ENCODE results near the gene NOL8. TPM values are rescaled to one million over a fixed set of nuclear protein-coding genes. Genes with fewer than 3 reads are reported as not detected.
A peak's percentile ranks its signal among the peaks of the same experiment; 100 is the strongest.

The NOL8 gene
- total RNA-seq, 1 donor from 2014 or later, result 12.7 TPM

DNA sequence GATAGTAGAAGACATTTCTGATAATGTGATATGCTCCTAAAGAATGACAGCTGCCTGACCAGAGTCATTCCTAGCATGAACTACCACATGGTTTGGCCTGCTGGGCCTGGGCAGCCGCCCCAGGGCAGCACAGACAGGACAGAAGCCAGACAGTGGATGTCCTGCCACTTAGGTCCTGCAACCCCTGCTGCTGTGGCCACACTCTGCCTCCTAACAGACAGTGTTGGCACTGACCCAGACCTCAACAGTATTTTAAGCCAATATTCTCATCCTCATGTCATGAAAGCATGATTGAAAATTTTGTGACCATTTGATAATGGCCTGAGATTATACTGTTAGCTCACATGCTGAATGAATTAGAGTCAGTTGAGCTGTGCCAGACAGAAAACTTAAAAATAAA is 16.4 kb upstream of the NOL8 start:
- Histone ChIP-seq H3K27ac (replicated peaks) (no peak overlapping the region), H3K36me3 (peaks cover 24% of the 10 kb centered on the region), H3K4me1 (no peaks in the 10 kb centered on the region), H3K9me3 (replicated peaks) (no peaks in the 10 kb centered on the region), H3K27me3 (ENCODE audit: low read depth) (no peaks in the 10 kb centered on the region), H3K4me3 (no peak overlapping the region)
- no peak for DNase-seq
- intact Hi-C loops (cut with micrococcal nuclease), result no loop called here
- TF ChIP-seq, protein P1, sequence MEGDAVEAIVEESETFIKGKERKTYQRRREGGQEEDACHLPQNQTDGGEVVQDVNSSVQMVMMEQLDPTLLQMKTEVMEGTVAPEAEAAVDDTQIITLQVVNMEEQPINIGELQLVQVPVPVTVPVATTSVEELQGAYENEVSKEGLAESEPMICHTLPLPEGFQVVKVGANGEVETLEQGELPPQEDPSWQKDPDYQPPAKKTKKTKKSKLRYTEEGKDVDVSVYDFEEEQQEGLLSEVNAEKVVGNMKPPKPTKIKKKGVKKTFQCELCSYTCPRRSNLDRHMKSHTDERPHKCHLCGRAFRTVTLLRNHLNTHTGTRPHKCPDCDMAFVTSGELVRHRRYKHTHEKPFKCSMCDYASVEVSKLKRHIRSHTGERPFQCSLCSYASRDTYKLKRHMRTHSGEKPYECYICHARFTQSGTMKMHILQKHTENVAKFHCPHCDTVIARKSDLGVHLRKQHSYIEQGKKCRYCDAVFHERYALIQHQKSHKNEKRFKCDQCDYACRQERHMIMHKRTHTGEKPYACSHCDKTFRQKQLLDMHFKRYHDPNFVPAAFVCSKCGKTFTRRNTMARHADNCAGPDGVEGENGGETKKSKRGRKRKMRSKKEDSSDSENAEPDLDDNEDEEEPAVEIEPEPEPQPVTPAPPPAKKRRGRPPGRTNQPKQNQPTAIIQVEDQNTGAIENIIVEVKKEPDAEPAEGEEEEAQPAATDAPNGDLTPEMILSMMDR (IDR thresholded peaks at IDR 0.05; ENCODE audit: borderline replicate concordance), result no peak

- DNase-seq, result no peak
- TF ChIP-seq, protein P1 (IDR thresholded peaks at IDR 0.05; ENCODE audit: borderline replicate concordance), result no peak
- peak overlapping the region; percentile 76 for H3K27ac ChIP-seq (replicated peaks)
- H3K4me1 ChIP-seq, result peaks cover 9% of the 10 kb centered on the region
- no peaks in the 10 kb centered on the region for H3K27me3 ChIP-seq (ENCODE audit: low read depth)
- H3K36me3 ChIP-seq, result peaks cover 9% of the 10 kb centered on the region
- no peak overlapping the region for H3K4me3 ChIP-seq
- intact Hi-C loops (cut with micrococcal nuclease), result no loop called here
- H3K9me3 ChIP-seq (replicated peaks), result no peaks in the 10 kb centered on the region
Measured at GRCh38 chr9:92333282-92333634, 8.1 kb upstream of the NOL8 start.

GRCh38 chr9:92332577-92333281 is 7.6 kb upstream of the NOL8 start:
- TF ChIP-seq, protein P1 (IDR thresholded peaks at IDR 0.05; ENCODE audit: borderline replicate concordance), result no peak
- Histone ChIP-seq H3K27me3 (ENCODE audit: low read depth) (no peaks in the 10 kb centered on the region), H3K36me3 (peaks cover 3% of the 10 kb centered on the region), H3K4me3 (no peak overlapping the region), H3K9me3 (replicated peaks) (no peaks in the 10 kb centered on the region), H3K4me1 (peaks cover 13% of the 10 kb centered on the region), H3K27ac (replicated peaks) (peak overlapping the region; percentile 76)
- DNase-seq, result peak; percentile 42
- intact Hi-C loops (cut with micrococcal nuclease), result no loop called here

DNA sequence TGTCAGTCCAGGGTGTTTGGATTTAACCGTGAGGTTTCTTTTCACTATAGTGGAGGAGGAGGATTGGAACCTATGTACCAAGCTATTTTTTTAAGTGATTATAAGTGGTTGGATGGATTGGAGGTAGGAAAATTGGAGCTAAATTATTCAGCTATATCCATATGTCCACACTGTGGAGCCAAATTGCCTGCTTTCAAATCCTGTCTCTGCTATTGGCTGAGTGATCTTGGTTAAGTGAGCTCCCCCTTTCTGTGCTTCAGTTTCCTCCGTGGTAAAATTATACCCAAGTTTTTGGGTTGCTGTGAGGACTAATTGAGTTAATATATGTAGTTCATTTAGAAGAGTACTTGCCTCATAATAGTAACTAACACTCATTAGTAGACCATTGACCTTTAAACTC is 3.1 kb upstream of the NOL8 start:
- peaks cover 40% of the 10 kb centered on the region for H3K4me1 ChIP-seq
- H3K36me3 ChIP-seq, result peaks cover 2% of the 10 kb centered on the region
- intact Hi-C loops (cut with micrococcal nuclease), result loop anchor here (10.0 kb wide), 1 partner anchor 307 kb away; no protein-coding TSS in a partner anchor
- TF ChIP-seq, protein P1 (IDR thresholded peaks at IDR 0.05; ENCODE audit: borderline replicate concordance), result no peak
- no peak for DNase-seq
- H3K27me3 ChIP-seq (ENCODE audit: low read depth), result no peaks in the 10 kb centered on the region
- H3K9me3 ChIP-seq (replicated peaks), result no peaks in the 10 kb centered on the region
- no peak overlapping the region for H3K4me3 ChIP-seq
- H3K27ac ChIP-seq (replicated peaks), result no peak overlapping the region

GRCh38 chr9:92327283-92327850 is 2.2 kb upstream of the NOL8 start:
- intact Hi-C loops (cut with micrococcal nuclease), result loop anchor here (10.0 kb wide), 1 partner anchor 307 kb away; no protein-coding TSS in a partner anchor
- H3K4me1 ChIP-seq, result peaks cover 40% of the 10 kb centered on the region
- no peak overlapping the region for H3K4me3 ChIP-seq
- TF ChIP-seq, protein P1 (IDR thresholded peaks at IDR 0.05; ENCODE audit: borderline replicate concordance), result no peak
- H3K27ac ChIP-seq (replicated peaks), result no peak overlapping the region
- no peaks in the 10 kb centered on the region for H3K27me3 ChIP-seq (ENCODE audit: low read depth)
- DNase-seq, result no peak
- peaks cover 10% of the 10 kb centered on the region for H3K36me3 ChIP-seq
- no peaks in the 10 kb centered on the region for H3K9me3 ChIP-seq (replicated peaks)
